Panc1 (cell line): ENCODE measurements around the gene RAPGEF3.

ENCODE experiments used
- POLR2AphosphoS5 ChIP-seq: IDR thresholded peaks from 2 replicates; pipeline ENCODE4 v1.6.1; 2012; ENCODE audit warnings: mild to moderate bottlenecking, low read depth, low read length, moderate library complexity
- TCF7L2 ChIP-seq: IDR thresholded peaks from 2 replicates; pipeline ENCODE4 v1.6.1; 2011; ENCODE audit warnings: mild to moderate bottlenecking, low read depth, low read length, inconsistent platforms
- TF ChIP-seq, protein P1 (sequence below): fragments of 450-650 bp; IDR thresholded peaks from 2 replicates; pipeline ENCODE4 v1.5.1; 2017; ENCODE audit warnings: mild to moderate bottlenecking
- TF ChIP-seq, protein P2 (sequence below), 2 experiments: IDR thresholded peaks; 2 replicates each; pipeline ENCODE4 v1.6.1; 2011 to 2012; ENCODE audit warnings: low read depth in 2 of 2, control low read depth in 1 of 2, low read length in 1 of 2, mild to moderate bottlenecking in 1 of 2, moderate library complexity in 1 of 2; ENCODE audit not compliant: insufficient read depth in 1 of 2

DNA sequence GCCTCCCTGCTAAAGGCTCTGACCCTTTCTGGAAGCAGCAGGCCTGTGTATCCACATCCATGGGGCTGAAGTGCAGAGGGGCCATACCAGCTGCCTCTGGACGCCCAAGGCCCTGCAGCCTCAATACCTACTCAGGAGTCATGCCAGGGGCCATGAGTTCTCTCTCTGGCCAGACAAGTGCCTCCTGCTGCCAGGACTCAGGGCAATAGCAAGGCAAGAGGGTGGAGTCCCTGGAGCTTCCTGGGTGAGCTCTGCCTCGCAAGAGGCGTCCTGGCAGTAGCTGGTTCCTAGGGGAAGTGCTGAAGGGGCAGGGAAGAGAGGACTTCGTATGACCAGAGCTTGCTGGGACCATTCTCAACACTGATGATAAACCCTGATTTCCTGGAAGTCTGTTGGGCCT, 22.5 kb downstream of the RAPGEF3 start:
- TF ChIP-seq, protein P1, sequence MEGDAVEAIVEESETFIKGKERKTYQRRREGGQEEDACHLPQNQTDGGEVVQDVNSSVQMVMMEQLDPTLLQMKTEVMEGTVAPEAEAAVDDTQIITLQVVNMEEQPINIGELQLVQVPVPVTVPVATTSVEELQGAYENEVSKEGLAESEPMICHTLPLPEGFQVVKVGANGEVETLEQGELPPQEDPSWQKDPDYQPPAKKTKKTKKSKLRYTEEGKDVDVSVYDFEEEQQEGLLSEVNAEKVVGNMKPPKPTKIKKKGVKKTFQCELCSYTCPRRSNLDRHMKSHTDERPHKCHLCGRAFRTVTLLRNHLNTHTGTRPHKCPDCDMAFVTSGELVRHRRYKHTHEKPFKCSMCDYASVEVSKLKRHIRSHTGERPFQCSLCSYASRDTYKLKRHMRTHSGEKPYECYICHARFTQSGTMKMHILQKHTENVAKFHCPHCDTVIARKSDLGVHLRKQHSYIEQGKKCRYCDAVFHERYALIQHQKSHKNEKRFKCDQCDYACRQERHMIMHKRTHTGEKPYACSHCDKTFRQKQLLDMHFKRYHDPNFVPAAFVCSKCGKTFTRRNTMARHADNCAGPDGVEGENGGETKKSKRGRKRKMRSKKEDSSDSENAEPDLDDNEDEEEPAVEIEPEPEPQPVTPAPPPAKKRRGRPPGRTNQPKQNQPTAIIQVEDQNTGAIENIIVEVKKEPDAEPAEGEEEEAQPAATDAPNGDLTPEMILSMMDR = no peak
- no peak for TF ChIP-seq POLR2AphosphoS5
- no peak for TF ChIP-seq TCF7L2
- TF ChIP-seq, protein P2, sequence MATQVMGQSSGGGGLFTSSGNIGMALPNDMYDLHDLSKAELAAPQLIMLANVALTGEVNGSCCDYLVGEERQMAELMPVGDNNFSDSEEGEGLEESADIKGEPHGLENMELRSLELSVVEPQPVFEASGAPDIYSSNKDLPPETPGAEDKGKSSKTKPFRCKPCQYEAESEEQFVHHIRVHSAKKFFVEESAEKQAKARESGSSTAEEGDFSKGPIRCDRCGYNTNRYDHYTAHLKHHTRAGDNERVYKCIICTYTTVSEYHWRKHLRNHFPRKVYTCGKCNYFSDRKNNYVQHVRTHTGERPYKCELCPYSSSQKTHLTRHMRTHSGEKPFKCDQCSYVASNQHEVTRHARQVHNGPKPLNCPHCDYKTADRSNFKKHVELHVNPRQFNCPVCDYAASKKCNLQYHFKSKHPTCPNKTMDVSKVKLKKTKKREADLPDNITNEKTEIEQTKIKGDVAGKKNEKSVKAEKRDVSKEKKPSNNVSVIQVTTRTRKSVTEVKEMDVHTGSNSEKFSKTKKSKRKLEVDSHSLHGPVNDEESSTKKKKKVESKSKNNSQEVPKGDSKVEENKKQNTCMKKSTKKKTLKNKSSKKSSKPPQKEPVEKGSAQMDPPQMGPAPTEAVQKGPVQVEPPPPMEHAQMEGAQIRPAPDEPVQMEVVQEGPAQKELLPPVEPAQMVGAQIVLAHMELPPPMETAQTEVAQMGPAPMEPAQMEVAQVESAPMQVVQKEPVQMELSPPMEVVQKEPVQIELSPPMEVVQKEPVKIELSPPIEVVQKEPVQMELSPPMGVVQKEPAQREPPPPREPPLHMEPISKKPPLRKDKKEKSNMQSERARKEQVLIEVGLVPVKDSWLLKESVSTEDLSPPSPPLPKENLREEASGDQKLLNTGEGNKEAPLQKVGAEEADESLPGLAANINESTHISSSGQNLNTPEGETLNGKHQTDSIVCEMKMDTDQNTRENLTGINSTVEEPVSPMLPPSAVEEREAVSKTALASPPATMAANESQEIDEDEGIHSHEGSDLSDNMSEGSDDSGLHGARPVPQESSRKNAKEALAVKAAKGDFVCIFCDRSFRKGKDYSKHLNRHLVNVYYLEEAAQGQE (IDR thresholded peaks at IDR 0.05; ENCODE audit: insufficient read depth in 1 of 2, low read depth in 2 of 2, low read length in 1 of 2) = no peak
